HEK293 (cell line): ENCODE measurements around the gene LCN12.

Source experiments
- CTCF ChIA-PET: fragments of 350-600 bp; formaldehyde crosslinking; extraction: SDS; loops from one replicate; lab custom pipeline; 2021; ENCODE audit warnings: antibody characterized with exemption; lab: Yijun Ruan, JAX
- POLR2A ChIA-PET: fragments of 300-600 bp; formaldehyde crosslinking; extraction: SDS; loops from one replicate; lab custom pipeline; 2020; ENCODE audit warnings: antibody characterized with exemption, inconsistent platforms; lab: Yijun Ruan, JAX
- H3K27ac ChIP-seq: fragments of 200-500 bp; sonication (Bioruptor generic); 2 replicates; pipeline ENCODE4 v1.5.1; 2014; ENCODE audit warnings: low read depth, low read length, control low read depth, inconsistent platforms; ENCODE audit errors: extremely low read depth
- H3K36me3 ChIP-seq, 2 experiments: fragments of 200-500 bp in 1 of 2; sonication (Bioruptor generic) in 1 of 2; 1 replicate in 1 of 2; 2 replicates in 1 of 2; pipeline ENCODE4 v1.5.1; 2014 to 2017; ENCODE audit warnings: inconsistent platforms in 2 of 2, low read length in 2 of 2; ENCODE audit not compliant: control insufficient read depth in 2 of 2, insufficient read depth in 1 of 2
- H3K4me1 ChIP-seq: fragments of 200-500 bp; sonication (Bioruptor generic); 2 replicates; pipeline ENCODE4 v1.5.1; 2014; ENCODE audit warnings: mild to moderate bottlenecking, low read length, inconsistent platforms; ENCODE audit not compliant: control insufficient read depth, insufficient read depth
- H3K4me3 ChIP-seq: 2 replicates; pipeline ENCODE4 v1.5.1; 2011; ENCODE audit warnings: low read depth, mild to moderate bottlenecking, control low read depth, low read length, moderate library complexity
- H3K9me3 ChIP-seq: fragments of 200-500 bp; sonication (Bioruptor generic); 2 replicates; pipeline ENCODE4 v1.5.1; 2014; ENCODE audit warnings: low read depth, low read length, inconsistent platforms; ENCODE audit not compliant: control insufficient read depth, insufficient read depth
- BCL11B ChIP-seq: fragments of 450-650 bp; formaldehyde crosslinking; IDR thresholded peaks from 2 replicates; pipeline ENCODE4 v1.5.1; 2016; ENCODE audit warnings: low read depth, missing biosample characterization, missing genetic modification characterization
- GLIS2 ChIP-seq: fragments of 450-650 bp; formaldehyde crosslinking; IDR thresholded peaks from 2 replicates; pipeline ENCODE4 v1.5.1; 2016; ENCODE audit warnings: missing biosample characterization, missing genetic modification characterization
- INSM2 ChIP-seq: fragments of 450-650 bp; formaldehyde crosslinking; IDR thresholded peaks from 2 replicates; pipeline ENCODE4 v1.5.1; 2016; ENCODE audit warnings: missing biosample characterization, missing genetic modification characterization
- KLF1 ChIP-seq: fragments of 450-650 bp; formaldehyde crosslinking; IDR thresholded peaks from 2 replicates; pipeline ENCODE4 v1.5.1; 2016; ENCODE audit warnings: missing biosample characterization, missing genetic modification characterization
- KLF10 ChIP-seq: fragments of 450-650 bp; IDR thresholded peaks from 2 replicates; pipeline ENCODE4 v1.5.1; 2018; ENCODE audit warnings: missing biosample characterization, mild to moderate bottlenecking, missing genetic modification characterization
- KLF8 ChIP-seq: fragments of 450-650 bp; formaldehyde crosslinking; IDR thresholded peaks from 2 replicates; pipeline ENCODE4 v1.5.1; 2016; ENCODE audit warnings: missing biosample characterization, missing genetic modification characterization
- KLF9 ChIP-seq: fragments of 450-650 bp; formaldehyde crosslinking; IDR thresholded peaks from 2 replicates; pipeline ENCODE4 v1.5.1; 2016; ENCODE audit warnings: missing biosample characterization, missing genetic modification characterization, low read depth
- MEIS1 ChIP-seq: sonication (generic); formaldehyde crosslinking; IDR thresholded peaks from 2 replicates; pipeline ENCODE4 v1.8.1; 2022; ENCODE audit warnings: missing genetic modification reagents, mild to moderate bottlenecking, borderline replicate concordance
- PRDM10 ChIP-seq: fragments of 450-650 bp; formaldehyde crosslinking; IDR thresholded peaks from 2 replicates; pipeline ENCODE4 v1.5.1; 2016; ENCODE audit warnings: missing biosample characterization, missing genetic modification characterization
- PRDM4 ChIP-seq: fragments of 450-650 bp; formaldehyde crosslinking; IDR thresholded peaks from 2 replicates; pipeline ENCODE4 v1.5.1; 2017; ENCODE audit warnings: missing biosample characterization, missing genetic modification characterization
- SETDB1 ChIP-seq: IDR thresholded peaks from one replicate; pipeline ENCODE4 v1.6.1; 2017; ENCODE audit warnings: mild to moderate bottlenecking, low read length, moderate library complexity, mixed read lengths; ENCODE audit not compliant: insufficient read length
- SP7 ChIP-seq: fragments of 450-650 bp; formaldehyde crosslinking; IDR thresholded peaks from 2 replicates; pipeline ENCODE4 v1.5.1; 2016; ENCODE audit warnings: missing biosample characterization, missing genetic modification characterization
- ZIC2 ChIP-seq: fragments of 450-650 bp; formaldehyde crosslinking; IDR thresholded peaks from 2 replicates; pipeline ENCODE4 v1.5.1; 2016; ENCODE audit warnings: missing biosample characterization, missing genetic modification characterization
- ZNF202 ChIP-seq: fragments of 450-650 bp; formaldehyde crosslinking; IDR thresholded peaks from 2 replicates; pipeline ENCODE4 v1.5.1; 2016; ENCODE audit warnings: missing biosample characterization, missing genetic modification characterization, borderline replicate concordance
- ZNF221 ChIP-seq: fragments of 450-650 bp; formaldehyde crosslinking; IDR thresholded peaks from 2 replicates; pipeline ENCODE4 v1.5.1; 2017; ENCODE audit warnings: missing biosample characterization, missing genetic modification characterization, borderline replicate concordance
- ZNF24 ChIP-seq: fragments of 450-650 bp; formaldehyde crosslinking; IDR thresholded peaks from 2 replicates; pipeline ENCODE4 v1.5.1; 2016; ENCODE audit warnings: missing biosample characterization, missing genetic modification characterization
- ZNF350 ChIP-seq: fragments of 450-650 bp; formaldehyde crosslinking; IDR thresholded peaks from 2 replicates; pipeline ENCODE4 v1.5.0; 2017; ENCODE audit warnings: missing biosample characterization, mild to moderate bottlenecking, missing genetic modification characterization
- ZNF473 ChIP-seq: fragments of 450-650 bp; formaldehyde crosslinking; IDR thresholded peaks from 2 replicates; pipeline ENCODE4 v1.5.1; 2017; ENCODE audit warnings: missing biosample characterization, missing genetic modification characterization
- ZNF544 ChIP-seq: fragments of 450-650 bp; formaldehyde crosslinking; IDR thresholded peaks from 2 replicates; pipeline ENCODE4 v1.5.0; 2017; ENCODE audit warnings: missing biosample characterization, missing genetic modification characterization
- ZNF596 ChIP-seq: fragments of 450-650 bp; IDR thresholded peaks from 2 replicates; pipeline ENCODE4 v1.5.0; 2018; ENCODE audit warnings: missing biosample characterization, mild to moderate bottlenecking, missing genetic modification characterization, moderate library complexity
- ZNF664 ChIP-seq: fragments of 450-650 bp; formaldehyde crosslinking; IDR thresholded peaks from 2 replicates; pipeline ENCODE4 v1.5.1; 2016; ENCODE audit warnings: missing biosample characterization, missing genetic modification characterization
- ZNF677 ChIP-seq: fragments of 450-650 bp; IDR thresholded peaks from 2 replicates; pipeline ENCODE4 v1.5.0; 2018; ENCODE audit warnings: missing biosample characterization, mild to moderate bottlenecking, missing genetic modification characterization, moderate library complexity
- ZNF747 ChIP-seq: fragments of 450-650 bp; formaldehyde crosslinking; IDR thresholded peaks from 2 replicates; pipeline ENCODE4 v1.5.1; 2016; ENCODE audit warnings: missing biosample characterization, missing genetic modification characterization
- ZNF76 ChIP-seq: fragments of 450-650 bp; formaldehyde crosslinking; IDR thresholded peaks from 2 replicates; pipeline ENCODE4; 2016; ENCODE audit warnings: low read depth, missing biosample characterization, missing genetic modification characterization, borderline replicate concordance
- ZNF785 ChIP-seq: fragments of 450-650 bp; formaldehyde crosslinking; IDR thresholded peaks from 2 replicates; pipeline ENCODE4 v1.5.1; 2016; ENCODE audit warnings: missing biosample characterization, missing genetic modification characterization
- ZNF792 ChIP-seq: fragments of 450-650 bp; formaldehyde crosslinking; IDR thresholded peaks from 2 replicates; pipeline ENCODE4 v1.5.1; 2016; ENCODE audit warnings: missing biosample characterization, missing genetic modification characterization
- ZSCAN30 ChIP-seq: fragments of 450-650 bp; IDR thresholded peaks from 2 replicates; pipeline ENCODE4 v1.5.1; 2018; ENCODE audit warnings: missing biosample characterization, mild to moderate bottlenecking, missing genetic modification characterization, moderate library complexity
- ZXDB ChIP-seq: fragments of 450-650 bp; formaldehyde crosslinking; IDR thresholded peaks from 2 replicates; pipeline ENCODE4 v1.5.1; 2016; ENCODE audit warnings: missing biosample characterization, missing genetic modification characterization

Gene LCN12

GRCh38 chr9:136978865-136979544 lies 26.9 kb downstream of the LCN12 start:
- POLR2A ChIA-PET, result interaction anchor here (1.0 to 1.6 kb wide), 3 partner anchors 13 to 108 kb away, joined by 3 to 8 read pairs (median 4); partner anchors contain the start of genes MAN1B1 and PAXX
- no peaks in the 10 kb centered on the region for H3K36me3 ChIP-seq
- no peak overlapping the region for H3K4me3 ChIP-seq
- H3K27ac ChIP-seq, result no peak overlapping the region
- TF ChIP-seq ZIC2 (tag by site-specific recombination) (peak; percentile 43), BCL11B (peak; percentile 62; the same call in 1 of the 2 replicates), KLF9 (tag by site-specific recombination) (peak; percentile 51), INSM2 (tag by site-specific recombination) (no peak), SP7 (tag by site-specific recombination) (no peak), ZNF24 (tag by site-specific recombination) (no peak), KLF10 (tag by site-specific recombination) (peak; percentile 27; the same call in 1 of the 2 replicates), ZNF76 (tag by site-specific recombination) (no peak), ZNF785 (tag by site-specific recombination) (no peak), ZNF792 (tag by site-specific recombination) (no peak), ZSCAN30 (tag by site-specific recombination) (no peak), KLF1 (peak; percentile 75), ZNF350 (tag by site-specific recombination) (no peak), ZNF221 (tag by site-specific recombination) (no peak), ZNF664 (tag by site-specific recombination) (no peak), MEIS1 (CRISPR knock-in tag) (no peak), KLF8 (tag by site-specific recombination) (peak; percentile 85; the same call in 1 of the 2 replicates), ZNF202 (tag by site-specific recombination) (no peak), GLIS2 (tag by site-specific recombination) (peak; percentile 64)
- CTCF ChIA-PET, result no interaction called here
- H3K9me3 ChIP-seq, result no peaks in the 10 kb centered on the region
- no peaks in the 10 kb centered on the region for H3K4me1 ChIP-seq

GRCh38 chr9:136979769-136980587 lies 27.9 kb downstream of the LCN12 start:
- Histone ChIP-seq H3K4me1 (no peaks in the 10 kb centered on the region), H3K9me3 (no peaks in the 10 kb centered on the region), H3K4me3 (no peak overlapping the region), H3K27ac (no peak overlapping the region), H3K36me3 (no peaks in the 10 kb centered on the region)
- POLR2A ChIA-PET, result interaction anchor here (2.5 kb wide), 1 partner anchor 12 kb away, joined by 13 read pairs; the partner anchor contains the start of gene PAXX
- CTCF ChIA-PET, result no interaction called here
- TF ChIP-seq ZNF596 (tag by site-specific recombination) (no peak), ZXDB (no peak), PRDM4 (tag by site-specific recombination) (no peak), PRDM10 (tag by site-specific recombination) (no peak), SETDB1 (no peak), ZNF544 (tag by site-specific recombination) (no peak), ZNF747 (tag by site-specific recombination) (no peak), ZNF473 (tag by site-specific recombination) (no peak), ZNF677 (tag by site-specific recombination) (no peak)
